ENCODE results near the gene SLFNL1.

Gene SLFNL1

GRCh38 chr1:40976952-40977690 lies 44.4 kb downstream of the SLFNL1 start:
- peak; percentile 20 for DNase-seq (ENCODE audit: low read depth, low spot score)
- H3K4me3 ChIP-seq (ENCODE audit: low read length), result no peak overlapping the region

GRCh38 chr1:40974945-40975344 lies 46.6 kb downstream of the SLFNL1 start:
- no peak overlapping the region for H3K4me3 ChIP-seq (ENCODE audit: low read length)
- DNase-seq (ENCODE audit: low read depth, low spot score), result no peak

DNA sequence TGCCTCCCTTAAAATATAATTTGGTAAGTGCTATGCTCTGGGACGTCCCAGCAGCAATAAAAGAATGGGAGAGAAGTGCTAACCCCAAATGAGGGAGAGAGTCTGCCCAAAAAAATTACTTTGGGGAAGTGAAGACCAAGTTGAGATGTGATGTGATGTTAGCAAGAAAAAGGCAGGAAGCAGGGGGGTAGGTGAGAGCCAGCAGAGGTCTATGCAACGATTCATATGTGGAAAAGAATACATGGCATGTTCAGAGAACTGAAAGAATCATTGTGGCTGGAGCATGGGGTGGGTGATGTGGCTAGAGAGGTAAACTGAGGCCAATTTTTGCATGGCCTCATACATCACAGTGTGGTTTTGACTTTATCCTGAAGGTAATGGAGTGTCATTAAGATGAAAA lies 47.6 kb downstream of the SLFNL1 start:
- no peak overlapping the region for H3K4me3 ChIP-seq (ENCODE audit: low read length)
- DNase-seq (ENCODE audit: low read depth, low spot score), result no peak

DNA sequence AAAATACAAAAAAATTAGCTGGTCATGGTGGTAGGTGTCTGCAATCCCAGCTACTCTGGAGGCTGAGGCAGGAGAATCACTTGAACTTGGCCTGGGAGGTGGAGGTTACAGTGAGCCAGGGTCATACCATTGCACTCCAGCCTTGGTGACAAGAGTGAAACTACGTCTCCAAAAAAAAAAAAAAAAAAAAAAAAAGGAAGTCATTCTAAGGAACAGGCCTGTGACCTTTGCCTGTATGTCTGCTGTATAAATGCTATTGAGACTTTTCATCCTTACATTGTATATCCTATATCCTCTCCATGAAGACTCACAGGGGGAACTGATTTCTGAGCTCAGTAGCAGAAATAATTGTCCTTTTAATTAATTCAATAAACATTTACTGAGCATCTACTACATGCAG lies 49.6 kb downstream of the SLFNL1 start:
- H3K4me3 ChIP-seq (ENCODE audit: low read length), result no peak overlapping the region
- no peak for DNase-seq (ENCODE audit: low read depth, low spot score)

- DNase-seq (ENCODE audit: low read depth, low spot score), result no peak
- no peak overlapping the region for H3K4me3 ChIP-seq (ENCODE audit: low read length)
Measured at GRCh38 chr1:40969445-40969844, 52.1 kb downstream of the SLFNL1 start.

DNA sequence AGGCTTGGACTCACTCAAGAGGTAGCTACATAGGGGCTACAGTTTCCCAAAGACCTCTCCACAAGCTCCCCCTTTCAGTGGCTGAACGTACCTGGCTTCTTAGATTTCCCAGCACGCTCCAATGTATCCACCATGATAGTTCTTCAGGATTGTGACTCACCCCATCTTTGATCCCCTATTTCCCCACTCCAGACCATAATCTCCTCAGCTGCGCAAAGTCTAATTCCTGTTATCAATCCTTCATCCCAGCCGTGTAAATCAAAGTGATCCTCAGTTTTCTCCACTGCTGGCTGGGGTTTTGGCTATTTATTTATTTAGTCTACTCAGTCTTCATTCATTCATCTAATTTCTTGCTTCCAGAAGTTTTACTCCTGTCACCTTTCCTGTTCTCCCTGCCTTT lies 55.1 kb downstream of the SLFNL1 start:
- no peak overlapping the region for H3K4me3 ChIP-seq (ENCODE audit: low read length)

More for the DNA sequence above, 55.1 kb downstream of the SLFNL1 start:
- no peak for DNase-seq (ENCODE audit: low read depth, low spot score)

Data from Jurkat, Clone E6-1 (cell line).